ENCODE results near the gene HOXB4. TPM values are rescaled to one million over a fixed set of nuclear protein-coding genes. Genes with fewer than 3 reads are reported as not detected.

Gene HOXB4
- total RNA-seq, 1 experiment from 2014 or later = not detected

GRCh38 chr17:48612854-48613691 is 34.9 kb upstream of the HOXB4 start:
- no peak overlapping the region for H2BK5ac ChIP-seq (ENCODE audit: insufficient read length, low read length)
- H3K79me1 ChIP-seq (ENCODE audit: insufficient read depth, low read depth, low read length, poor library complexity, severe bottlenecking) = no peaks in the 10 kb centered on the region
- H3K4me1 Mint-ChIP-seq = peaks cover 12 to 28% of the 10 kb centered on the region in 2 experiments
- H2AK5ac ChIP-seq (ENCODE audit: insufficient read length, low read length) = no peak overlapping the region
- H2BK20ac ChIP-seq (ENCODE audit: low read depth, low read length, poor library complexity, severe bottlenecking) = no peak overlapping the region
- H3K4me2 ChIP-seq (ENCODE audit: insufficient read depth, insufficient read length, low read length) = no peak overlapping the region
- H3K36me3 Mint-ChIP-seq (ENCODE audit: insufficient read depth in 1 of 3, low read depth in 3 of 3) = no peaks in the 10 kb centered on the region; a peak in 1 of 7 replicates
- H3K79me2 ChIP-seq (ENCODE audit: insufficient read depth, low read length) = no peaks in the 10 kb centered on the region
- peak overlapping the region in 1 of 2 experiments; percentile 22; a peak in 1 of 5 replicates for H3K4me3 Mint-ChIP-seq
- H3K9ac ChIP-seq (ENCODE audit: extremely low read depth, insufficient read length, low read length) = no peak overlapping the region
- H3K23ac ChIP-seq (ENCODE audit: insufficient read length, low read depth, low read length) = no peak overlapping the region
- no peak overlapping the region for H3K18ac ChIP-seq (ENCODE audit: insufficient read length, low read depth, low read length)
- H3K4ac ChIP-seq (ENCODE audit: low read depth, low read length) = no peak overlapping the region
- H3K27ac ChIP-seq (ENCODE audit: insufficient read length, low read depth, low read length) = no peak overlapping the region
- H4K8ac ChIP-seq (replicated peaks; ENCODE audit: insufficient read length, low read depth, low read length) = no peak overlapping the region
- H3K4me1 ChIP-seq (ENCODE audit: insufficient read depth, low read length) = no peaks in the 10 kb centered on the region
- H3K56ac ChIP-seq (ENCODE audit: insufficient read length, low read depth, low read length) = no peak overlapping the region
- no peak overlapping the region for H2AFZ ChIP-seq (ENCODE audit: low read length)
- H3K27me3 ChIP-seq (ENCODE audit: insufficient read depth, low read length) = peaks cover 97% of the 10 kb centered on the region
- H3K23me2 ChIP-seq (ENCODE audit: insufficient read length, low read depth, low read length, poor library complexity, severe bottlenecking) = peaks cover 5% of the 10 kb centered on the region
- no peak overlapping the region for H3K14ac ChIP-seq (ENCODE audit: insufficient read depth, low read length)
- no peak overlapping the region for H2BK12ac ChIP-seq (ENCODE audit: insufficient read length, low read depth, low read length)
- H3K9me3 Mint-ChIP-seq = peaks cover 9 to 24% of the 10 kb centered on the region in 2 experiments; a peak in 4 of 5 replicates
- no peak overlapping the region for H2BK120ac ChIP-seq (ENCODE audit: low read depth, low read length, poor library complexity, severe bottlenecking)
- H2BK15ac ChIP-seq (ENCODE audit: low read depth, low read length) = no peak overlapping the region
- H4K91ac ChIP-seq (ENCODE audit: insufficient read length, low read depth, low read length) = no peak overlapping the region
- no peak overlapping the region for H3T11ph ChIP-seq (ENCODE audit: low read length)
- H3K27me3 Mint-ChIP-seq (ENCODE audit: low read depth) = peaks cover 100% of the 10 kb centered on the region
- peak overlapping the region in 1 of 3 experiments; percentile 70; a peak in 1 of 7 replicates for H3K27ac Mint-ChIP-seq
- DNase-seq = peak; percentile 76
- H4K20me1 ChIP-seq (ENCODE audit: control insufficient read depth, insufficient read depth, insufficient read length) = no peaks in the 10 kb centered on the region
- TF ChIP-seq, protein P1, sequence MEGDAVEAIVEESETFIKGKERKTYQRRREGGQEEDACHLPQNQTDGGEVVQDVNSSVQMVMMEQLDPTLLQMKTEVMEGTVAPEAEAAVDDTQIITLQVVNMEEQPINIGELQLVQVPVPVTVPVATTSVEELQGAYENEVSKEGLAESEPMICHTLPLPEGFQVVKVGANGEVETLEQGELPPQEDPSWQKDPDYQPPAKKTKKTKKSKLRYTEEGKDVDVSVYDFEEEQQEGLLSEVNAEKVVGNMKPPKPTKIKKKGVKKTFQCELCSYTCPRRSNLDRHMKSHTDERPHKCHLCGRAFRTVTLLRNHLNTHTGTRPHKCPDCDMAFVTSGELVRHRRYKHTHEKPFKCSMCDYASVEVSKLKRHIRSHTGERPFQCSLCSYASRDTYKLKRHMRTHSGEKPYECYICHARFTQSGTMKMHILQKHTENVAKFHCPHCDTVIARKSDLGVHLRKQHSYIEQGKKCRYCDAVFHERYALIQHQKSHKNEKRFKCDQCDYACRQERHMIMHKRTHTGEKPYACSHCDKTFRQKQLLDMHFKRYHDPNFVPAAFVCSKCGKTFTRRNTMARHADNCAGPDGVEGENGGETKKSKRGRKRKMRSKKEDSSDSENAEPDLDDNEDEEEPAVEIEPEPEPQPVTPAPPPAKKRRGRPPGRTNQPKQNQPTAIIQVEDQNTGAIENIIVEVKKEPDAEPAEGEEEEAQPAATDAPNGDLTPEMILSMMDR (conservative IDR thresholded peaks at IDR 0.05) = 0 out of 3 replicates have a peak, but pooled peaks have one; percentile 9
- H4K5ac ChIP-seq (ENCODE audit: insufficient read length, low read depth, low read length) = no peak overlapping the region
- WGBS (ENCODE audit: extremely low coverage, insufficient read length, low lambda C conversion rate) = no CpG with 5 or more reads among the region's 67 CpGs
- H3K9me3 ChIP-seq (ENCODE audit: control insufficient read depth, low read depth, low read length) = no peaks in the 10 kb centered on the region

Data from H9 (cell line).